Measurements from ENCODE around the gene TMEM94. TPM values are rescaled to one million over a fixed set of nuclear protein-coding genes. Genes with fewer than 3 reads are reported as not detected.
"Not testable (repeated sequence)": the region's sequence is repeated elsewhere in the genome, so short reads cannot be mapped to it uniquely, and the experiment has no call there.

TMEM94 gene
- total RNA-seq, 1 donor from 2014 or later: 36.2 TPM

DNA sequence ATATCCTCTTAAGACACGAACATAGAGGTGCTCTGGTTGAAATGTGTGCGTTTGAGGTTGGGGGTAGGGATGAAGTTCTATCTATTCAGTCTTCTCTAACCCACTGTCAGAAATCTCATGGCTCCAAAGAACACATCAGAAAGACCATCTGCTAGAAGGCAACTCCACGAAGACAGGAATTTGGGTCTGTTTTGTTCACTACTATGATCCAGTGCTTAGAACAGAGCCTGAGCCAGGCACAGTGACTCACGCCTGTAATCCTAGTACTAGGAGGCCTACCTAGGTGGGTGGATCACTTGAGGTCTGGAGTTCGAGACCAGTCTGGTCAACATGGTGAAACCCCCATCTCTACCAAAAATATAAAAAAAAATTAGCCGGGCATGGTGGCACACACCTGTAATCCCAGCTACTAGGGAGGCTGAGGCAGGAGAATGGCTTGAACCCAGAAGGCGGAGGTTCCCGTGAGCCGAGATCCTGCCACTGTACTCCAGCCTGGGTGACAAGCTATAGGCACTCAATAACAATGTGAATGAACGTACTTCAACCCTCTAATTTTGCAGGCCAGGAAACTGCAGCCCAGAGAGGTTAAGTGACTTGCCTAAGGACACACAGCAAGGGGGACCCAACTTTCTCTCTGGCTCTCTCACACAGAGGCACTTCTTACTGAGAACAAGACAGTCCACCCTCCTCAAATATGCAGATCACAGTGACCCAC is 56.6 kb downstream of the TMEM94 start:
- no peak for ATAC-seq

DNA sequence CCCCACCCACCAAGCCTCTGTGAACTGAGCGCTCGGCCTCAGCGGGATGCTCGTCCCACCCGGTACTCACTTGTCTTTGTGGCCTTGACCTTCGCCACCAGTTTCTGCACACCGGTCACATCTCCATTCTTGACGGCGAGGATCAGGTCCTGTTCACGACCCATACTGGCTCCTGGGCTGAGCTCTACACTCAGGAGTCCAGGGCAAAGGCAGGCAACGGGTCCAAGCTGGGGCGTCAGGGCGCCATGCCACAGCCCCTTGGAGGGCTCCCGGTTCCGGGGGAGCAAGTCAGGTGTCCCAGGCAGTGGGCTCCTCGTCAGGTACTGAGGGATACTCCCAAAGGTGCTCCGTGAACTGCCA is 57.2 kb downstream of the TMEM94 start:
- no peak for ATAC-seq

DNA sequence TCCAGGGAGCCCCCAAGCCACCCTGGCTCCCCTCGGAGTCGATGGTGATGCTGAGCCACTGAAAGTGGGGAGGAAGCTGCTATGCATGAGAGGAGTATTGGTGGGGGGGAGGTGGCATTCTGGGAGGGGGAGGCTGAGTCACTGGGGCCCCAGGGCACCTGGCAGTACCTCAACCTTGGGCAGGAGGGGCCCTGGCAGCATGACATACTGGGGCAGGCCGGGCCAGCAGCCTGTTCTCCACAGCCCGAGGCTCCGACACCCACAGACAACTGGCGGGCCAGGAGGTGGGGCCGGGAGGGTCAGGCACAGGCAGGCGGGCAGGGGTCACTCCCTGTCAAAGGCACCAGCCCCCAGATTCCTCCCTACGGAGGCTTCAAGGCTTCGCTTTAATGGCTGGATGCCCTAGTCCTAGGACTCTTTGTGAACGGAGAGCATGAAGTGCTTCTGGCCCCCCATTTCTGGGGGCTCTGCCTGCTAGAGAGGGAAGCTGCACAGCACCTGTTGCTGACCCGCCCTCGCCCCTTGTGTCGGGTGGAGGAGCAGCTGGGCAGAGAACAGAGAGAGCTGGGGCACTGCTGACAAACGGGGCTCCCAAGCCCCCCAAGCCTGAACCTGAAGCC is 58.0 kb downstream of the TMEM94 start:
- peak; percentile 44 for ATAC-seq

DNA sequence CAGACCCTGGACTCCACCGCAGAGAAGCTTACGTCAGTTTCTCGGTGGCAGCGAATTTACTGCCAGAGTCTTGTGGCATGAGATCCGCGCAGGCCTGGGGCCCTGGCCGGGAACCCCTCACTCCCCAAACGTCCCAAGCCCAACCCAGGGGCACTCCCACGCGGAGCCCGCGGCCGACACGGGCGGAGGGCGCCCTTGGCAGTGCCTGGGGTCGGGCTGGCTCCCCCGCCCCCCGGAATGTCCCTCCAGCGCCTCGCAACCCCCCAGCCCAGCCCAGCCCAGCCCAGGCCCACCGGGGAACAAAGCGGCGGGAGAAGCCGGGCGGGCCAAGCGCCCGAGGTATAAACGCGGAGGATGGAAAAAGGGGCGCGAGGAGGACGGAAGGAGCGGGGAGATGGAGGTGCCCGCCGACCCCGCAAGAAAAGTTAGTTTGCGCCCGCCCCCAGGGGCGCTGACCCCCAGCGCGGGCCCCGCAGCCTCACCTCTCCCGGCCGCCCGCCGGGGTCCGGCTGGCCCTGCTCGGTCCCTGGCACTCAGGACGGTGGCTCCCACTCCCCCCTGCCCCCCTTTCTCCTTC is 58.6 kb downstream of the TMEM94 start:
- ATAC-seq: peak; percentile 1

DNA sequence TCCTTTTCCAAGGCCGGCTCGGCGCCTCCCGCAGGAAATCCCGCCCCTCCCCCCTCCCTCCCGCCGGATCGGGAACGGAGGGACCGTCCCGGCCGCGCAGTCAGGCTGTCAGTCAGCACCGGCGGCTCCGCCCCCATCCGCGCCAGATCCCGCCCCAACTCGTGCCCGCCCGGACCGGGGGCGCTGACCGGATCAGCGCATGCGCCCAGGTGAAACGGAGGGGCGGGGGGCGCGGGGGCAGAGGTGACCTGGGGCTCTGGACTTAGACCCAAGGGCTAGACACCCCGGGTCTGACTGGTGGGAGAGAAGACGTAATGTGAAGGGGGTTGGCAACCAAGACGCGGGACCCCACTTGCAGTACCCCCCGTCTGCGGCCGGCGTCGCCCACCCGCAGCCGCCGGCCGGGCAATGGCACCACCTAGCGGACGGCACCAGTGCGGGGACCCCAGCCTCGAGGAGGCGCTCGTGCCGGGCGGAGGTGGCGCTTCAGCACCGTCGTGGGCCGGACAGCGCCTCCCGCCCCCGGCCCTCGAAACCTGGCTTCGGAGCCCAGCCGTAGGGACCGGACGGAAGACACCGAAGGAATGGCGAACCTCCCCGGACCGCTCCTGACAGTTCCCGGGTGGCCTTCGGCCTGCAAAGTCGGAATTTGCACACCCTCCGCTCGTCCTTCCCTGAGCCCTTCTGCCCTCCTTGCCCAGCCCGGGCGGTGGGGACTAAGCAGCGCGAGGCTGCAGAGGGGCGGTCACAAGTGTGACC is 59.2 kb downstream of the TMEM94 start, which contains the start of gene CASKIN2:
Gene CASKIN2 (minus strand): TSS at position 42 of the 759 bp plus-strand sequence. CDS start 1,733 bp downstream, outside the sequence.
- ATAC-seq: peak; percentile 75

DNA sequence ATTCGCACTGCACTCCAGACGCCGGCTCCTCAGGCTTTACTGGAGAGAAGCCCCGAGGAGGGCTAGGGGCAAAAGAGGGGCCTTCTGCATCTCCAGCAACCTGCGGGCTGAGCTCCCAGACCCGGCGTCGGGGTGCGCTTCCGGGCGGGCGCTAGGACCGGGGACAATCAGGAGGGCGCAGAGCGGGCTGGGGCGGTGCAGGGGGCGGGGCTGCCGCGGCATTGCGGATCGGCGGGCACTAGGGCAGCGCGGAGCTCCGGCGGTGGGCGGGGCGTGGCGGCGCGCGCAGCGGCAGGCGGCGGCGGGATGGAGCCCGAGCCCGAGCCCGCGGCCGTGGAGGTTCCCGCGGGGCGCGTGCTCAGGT is 59.8 kb downstream of the TMEM94 start, which contains the start of gene TSEN54:
Gene TSEN54 (plus strand): TSS at position 274 of the 364 bp plus-strand sequence. CDS start 33 bp downstream, at position 307.
- ATAC-seq: peak; percentile 86

DNA sequence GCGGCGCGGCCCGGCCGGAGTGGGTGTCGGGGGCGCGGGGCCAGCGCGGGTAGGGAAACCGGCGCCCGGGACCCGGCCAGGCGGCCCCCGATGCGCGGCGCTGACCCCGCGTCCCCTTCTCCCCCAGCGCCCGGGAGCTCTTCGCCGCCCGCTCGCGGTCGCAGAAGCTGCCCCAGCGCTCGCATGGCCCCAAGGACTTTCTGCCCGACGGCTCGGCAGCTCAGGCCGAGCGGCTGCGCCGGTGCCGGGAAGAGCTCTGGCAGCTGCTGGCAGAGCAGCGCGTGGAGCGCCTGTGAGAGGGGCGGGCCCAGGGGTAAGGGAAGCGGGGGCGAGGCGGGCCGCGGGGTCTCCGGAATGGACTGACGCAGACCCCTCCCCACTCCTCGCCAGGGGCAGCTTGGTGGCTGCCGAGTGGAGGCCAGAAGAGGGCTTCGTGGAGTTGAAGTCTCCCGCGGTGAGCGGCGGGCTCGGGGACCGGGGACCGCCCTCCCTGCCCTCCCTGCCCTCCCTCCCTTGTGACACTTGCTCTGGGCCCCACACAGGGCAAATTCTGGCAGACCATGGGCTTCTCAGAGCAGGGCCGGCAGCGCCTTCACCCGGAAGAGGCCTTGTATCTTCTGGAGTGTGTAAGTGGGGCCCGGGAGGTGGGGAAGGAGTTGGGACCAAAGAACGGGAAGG is 60.3 kb downstream of the TMEM94 start:
- no peak for ATAC-seq

DNA sequence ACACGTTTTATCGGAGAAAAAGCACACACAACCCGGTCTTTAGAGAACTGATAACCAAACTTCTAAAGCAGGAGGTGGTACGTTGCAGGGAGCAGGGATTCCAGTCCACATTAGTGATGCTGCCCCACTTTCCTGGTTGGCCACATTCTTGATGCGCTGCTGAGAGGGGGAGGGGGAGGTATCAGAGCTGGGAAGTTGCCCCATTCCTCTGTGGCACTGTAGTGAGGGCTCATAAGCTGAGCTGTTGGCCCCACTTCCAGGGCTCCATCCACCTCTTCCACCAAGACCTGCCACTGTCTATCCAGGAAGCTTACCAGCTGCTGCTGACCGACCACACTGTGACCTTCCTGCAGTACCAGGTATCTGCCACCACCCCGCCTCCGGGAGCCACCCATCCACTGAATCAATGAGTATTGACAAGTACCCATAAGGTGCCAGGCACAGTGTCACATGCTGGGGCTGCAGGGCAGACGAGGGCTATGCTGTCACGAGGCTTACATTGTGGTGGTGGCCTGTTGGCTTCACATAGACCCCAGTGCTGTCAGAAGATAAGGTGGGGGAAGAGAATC is 60.9 kb downstream of the TMEM94 start:
- ATAC-seq: no peak

DNA sequence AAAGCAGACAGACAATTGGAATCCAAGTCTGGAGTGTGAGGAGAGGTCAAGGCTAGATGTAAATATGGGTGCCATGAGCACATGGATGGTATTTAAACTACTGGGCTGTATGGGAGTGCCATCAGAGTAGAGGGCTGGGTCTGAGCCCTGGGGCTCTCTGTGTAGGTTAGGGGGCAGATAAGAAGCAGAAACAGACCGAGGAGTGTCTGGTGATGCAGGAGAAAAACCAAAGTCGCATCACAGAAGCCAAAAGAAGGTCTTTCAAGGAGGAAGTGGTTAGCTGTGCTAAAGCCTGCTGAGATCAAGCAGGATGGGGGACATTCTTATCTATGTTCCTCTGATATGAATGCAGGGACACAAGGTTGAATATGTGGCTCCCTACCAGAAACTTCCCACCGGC is 61.8 kb downstream of the TMEM94 start:
- ATAC-seq: no peak

DNA sequence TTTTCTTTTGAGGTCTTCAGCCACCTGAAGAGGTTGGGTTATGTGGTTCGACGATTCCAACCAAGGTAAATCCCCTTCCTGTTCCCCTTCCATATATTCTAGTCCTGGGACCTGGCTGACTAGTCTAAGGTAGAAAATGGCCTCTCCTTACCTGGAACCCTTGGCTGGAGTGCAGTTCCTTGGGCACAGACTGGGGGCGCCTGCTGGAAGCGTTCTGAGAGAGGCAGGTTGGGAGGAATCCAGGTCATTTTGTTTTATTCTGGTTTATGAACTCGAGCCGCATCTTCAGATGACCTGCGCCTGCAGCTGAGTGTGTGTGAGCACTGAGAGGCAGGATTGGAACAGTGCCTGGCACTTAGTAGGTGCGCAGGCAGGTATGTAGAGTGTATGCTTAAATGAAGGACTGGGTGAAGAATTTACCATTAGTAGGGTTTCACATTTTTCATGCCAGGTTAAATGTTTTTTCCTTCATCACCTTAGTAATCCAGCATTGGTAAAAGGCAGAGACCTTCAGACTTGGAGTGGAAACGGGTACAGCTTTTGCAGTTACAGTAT is 62.6 kb downstream of the TMEM94 start:
- ATAC-seq: no peak

DNA sequence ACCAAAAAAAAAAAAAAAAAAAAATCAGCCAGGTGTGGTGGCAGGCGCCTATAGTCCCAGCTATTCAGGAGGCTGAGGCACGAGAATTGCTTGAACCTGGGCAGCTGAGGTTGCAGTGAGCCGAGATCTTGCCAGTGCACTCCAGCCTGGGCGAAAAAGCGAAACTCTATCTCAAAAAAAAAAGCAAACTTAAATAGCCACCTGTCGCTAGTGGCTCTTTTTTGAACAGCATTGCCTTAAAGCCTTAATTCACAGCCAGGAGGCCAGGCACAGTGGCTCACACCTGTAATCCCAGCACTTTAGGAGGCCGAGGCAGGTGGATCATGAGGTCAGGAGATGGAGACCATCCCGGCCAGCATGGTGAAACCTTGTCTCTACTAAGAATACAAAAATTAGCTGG is 64.0 kb downstream of the TMEM94 start:
- not testable (repeated sequence) for ATAC-seq

DNA sequence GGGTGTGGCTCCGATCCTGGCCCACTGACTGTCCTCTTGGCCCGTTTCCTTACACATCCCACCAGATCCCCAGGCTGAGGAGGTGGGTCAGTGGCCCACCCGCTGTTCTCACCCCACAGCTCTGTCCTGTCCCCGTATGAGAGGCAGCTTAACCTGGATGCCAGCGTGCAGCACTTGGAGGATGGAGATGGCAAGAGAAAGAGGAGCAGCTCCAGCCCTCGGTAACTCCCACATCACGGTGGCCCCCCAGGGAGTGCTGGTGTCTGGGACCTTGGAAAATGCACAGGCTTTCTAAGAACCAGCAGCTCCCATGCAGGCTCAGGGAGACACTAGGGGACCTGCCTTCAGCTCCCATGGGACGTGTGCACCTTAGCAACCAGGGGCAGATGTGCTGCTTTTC is 64.9 kb downstream of the TMEM94 start:
- no peak for ATAC-seq

DNA sequence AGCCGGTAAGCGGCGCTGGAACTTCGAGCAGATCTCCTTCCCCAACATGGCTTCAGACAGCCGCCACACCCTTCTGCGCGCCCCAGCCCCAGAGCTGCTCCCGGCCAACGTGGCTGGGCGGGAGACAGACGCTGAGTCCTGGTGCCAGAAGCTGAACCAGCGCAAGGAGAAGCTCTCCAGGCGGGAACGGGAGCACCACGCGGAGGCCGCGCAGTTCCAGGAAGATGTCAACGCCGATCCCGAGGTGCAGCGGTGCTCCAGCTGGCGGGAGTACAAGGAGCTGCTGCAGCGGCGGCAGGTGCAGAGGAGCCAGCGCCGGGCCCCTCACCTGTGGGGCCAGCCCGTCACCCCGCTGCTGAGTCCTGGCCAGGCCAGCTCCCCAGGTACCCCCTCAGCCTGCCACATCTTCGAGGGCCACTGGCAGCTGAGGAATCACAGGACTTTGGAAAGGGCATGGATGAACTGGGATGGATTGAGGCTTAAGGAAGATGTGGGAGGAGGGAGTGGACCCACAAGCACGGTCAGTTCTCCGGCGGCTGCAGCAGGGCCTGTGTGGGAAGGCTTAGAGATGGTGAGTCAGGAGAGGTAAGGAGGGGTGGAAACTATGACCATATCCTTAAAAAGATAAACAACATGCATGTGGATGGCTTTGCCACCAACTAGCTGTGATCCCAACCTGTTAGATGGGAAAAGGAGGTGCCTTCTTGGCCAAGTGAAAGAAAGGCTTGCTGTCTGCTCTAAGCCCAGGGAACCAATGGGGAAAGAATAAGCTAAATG is 65.7 kb downstream of the TMEM94 start:
- no peak for ATAC-seq

DNA sequence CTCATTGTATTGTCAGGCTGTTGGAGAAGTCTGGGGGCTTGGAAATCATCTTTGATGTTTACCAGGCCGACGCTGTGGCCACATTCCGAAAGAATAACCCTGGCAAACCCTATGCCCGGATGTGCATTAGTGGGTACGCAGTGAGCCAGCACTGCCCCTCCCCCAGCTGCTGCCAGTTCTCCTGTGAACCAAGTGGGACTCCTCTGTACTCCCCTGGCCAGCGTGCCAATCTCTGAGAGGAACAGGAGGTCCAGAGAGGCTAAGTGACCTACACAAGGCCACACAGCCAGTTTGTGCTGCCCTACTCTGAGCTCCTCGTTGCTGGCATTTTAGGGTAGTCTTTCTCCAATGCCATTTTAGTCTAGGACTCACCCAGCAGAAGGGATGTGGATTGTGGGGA is 67.2 kb downstream of the TMEM94 start:
- no peak for ATAC-seq

DNA sequence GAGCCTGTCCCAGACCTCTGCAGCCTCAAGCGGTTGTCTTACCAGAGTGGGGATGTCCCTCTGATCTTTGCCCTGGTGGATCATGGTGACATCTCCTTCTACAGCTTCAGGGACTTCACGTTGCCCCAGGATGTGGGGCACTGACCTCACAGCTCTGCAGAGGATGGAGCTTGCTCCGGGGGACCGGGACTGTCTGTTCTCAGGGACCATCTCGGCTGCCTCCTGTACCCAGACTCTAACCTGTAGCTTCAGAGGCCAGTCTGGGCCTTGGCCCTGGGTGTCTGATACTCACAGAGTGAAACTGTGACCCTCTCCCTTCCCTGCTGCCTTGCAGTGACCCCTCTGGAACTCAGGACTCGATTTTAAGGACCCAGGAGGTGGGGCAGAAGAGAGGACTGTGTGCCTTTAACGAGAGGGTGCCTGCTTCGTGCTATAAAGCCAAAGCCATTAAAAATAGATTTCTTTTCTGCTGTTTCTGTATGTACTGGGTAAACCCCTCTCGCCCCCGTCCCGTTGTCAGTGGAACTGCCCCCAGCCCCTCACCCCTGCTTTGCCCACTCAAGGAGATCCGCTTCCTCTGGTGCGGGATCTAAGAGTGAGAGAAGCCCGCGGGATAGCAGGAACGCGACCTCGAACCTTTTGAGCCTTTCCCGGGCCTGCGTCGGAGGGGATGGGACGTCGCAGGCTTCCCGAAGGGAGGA is 68.0 kb downstream of the TMEM94 start:
- ATAC-seq: no peak

DNA sequence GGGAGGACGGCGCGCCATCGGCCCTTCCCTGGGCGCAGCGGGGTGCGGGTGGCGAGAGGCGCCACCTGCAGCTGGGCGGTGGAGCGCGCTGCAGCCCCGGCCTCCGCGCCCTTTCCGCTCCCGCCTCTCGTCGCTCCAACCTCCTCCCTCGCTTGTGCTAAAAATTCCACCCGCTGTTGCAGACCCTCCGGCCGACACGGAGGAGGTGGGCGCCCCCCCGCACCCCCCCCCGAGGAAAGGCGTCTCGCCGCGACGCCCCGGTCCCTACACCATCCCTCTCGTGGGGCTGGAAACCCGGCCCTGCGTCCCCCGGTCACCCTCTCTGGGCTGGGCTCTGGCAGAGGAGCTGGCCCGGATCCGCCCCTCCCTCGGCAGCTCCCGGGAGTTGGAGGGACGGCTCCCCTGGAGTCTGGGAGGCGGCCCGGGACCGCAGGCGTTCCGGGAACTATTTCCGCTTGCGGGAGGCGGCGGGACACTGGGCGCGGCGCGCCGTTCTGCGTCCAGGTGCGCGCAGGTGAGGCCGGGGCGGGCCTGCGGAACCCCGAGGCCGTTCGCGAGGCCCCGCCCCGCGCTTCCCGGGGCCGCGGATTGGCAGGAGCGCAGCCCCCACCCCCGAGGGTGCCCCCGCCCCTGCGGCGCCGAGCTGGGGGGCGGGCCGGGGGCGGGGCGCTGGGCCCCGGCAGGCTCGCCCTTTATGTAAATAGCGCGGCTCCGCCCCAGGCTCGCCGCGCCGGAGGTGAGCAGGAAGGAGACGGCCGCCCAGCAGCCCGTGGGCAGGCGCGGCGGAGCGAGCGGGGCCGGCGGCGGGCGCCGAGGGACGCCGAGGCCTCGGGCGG is 68.8 kb downstream of the TMEM94 start, which contains the start of gene LLGL2:
Gene LLGL2 (plus strand): TSS at position 728 of the 836 bp plus-strand sequence. CDS start 17,730 bp downstream, outside the sequence.
- ATAC-seq: peak; percentile 94

DNA sequence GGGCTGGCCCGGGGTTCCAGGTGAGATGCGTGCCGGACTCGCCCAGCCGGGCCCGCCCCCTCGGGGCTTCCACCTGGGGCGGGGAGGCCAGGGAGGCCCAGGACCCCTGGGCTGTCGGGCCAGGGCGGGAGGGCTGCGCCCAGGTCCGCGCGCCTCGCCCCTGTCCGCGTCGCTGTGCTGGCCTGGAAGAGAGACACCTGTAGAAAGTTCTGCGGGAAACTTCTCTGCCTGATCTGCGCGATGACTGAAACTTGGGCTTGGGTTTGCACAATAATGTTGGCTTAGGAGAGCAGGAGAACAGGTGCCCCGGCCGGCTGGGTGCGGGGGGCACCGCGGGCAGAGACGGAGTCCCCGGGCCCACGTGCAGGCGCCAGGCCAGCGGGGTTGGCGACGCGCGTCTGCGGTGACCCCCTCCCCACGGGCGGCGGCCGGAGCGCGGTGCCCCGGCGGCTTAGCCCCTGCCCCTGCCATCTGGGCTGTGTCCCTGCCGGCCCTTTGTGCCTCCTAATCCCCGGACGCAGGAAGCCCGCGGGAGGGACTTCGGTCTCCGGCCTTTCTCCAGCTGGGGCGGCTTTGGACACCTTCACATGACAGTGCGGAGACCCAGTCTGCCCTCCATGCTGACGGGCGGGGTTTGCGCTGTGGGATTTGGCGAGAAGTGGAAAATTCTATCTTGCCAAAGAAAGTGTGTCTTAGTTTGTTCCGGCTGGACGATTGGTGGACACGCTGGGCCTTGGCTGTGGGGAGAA is 69.5 kb downstream of the TMEM94 start:
- peak; percentile 35 for ATAC-seq

DNA sequence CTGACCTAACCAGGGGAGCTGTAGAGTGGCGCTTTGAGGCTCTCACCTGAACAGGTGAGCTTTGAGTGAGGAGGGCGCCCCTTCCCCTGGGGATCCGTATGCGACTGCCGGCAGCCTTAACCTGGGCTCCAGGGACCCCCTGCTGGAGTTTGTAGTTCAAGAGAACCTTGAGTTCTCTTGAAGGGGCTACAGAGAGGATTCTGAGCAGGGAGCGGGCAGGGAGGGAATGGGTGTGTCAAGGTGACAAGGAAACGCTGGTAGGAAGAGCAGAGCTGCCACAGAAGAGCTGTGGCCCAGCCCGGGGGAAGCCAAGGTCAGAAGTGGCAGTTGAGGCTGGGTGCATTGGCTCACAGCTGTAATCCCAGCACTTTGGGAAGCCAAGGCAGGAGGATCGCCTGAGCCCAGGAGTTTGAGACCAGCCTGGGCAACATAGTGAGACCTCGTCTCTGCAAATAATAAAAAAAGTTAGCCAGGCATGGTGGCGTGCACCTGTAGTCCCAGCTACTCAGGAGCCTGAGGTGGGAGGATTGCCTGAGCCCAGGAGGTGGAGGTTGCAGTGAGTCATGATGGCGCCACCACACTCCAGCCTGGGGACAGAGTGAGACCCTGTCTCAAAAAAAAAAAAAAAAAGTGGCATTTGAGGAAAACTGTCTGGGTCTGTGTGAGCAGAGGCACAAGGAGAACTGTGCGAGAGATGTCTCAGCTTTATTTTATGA is 70.3 kb downstream of the TMEM94 start:
- ATAC-seq: no peak

Data from esophagus mucosa (tissue), 1 donor.